ENCODE measurements around the gene SLC6A19.

DNA sequence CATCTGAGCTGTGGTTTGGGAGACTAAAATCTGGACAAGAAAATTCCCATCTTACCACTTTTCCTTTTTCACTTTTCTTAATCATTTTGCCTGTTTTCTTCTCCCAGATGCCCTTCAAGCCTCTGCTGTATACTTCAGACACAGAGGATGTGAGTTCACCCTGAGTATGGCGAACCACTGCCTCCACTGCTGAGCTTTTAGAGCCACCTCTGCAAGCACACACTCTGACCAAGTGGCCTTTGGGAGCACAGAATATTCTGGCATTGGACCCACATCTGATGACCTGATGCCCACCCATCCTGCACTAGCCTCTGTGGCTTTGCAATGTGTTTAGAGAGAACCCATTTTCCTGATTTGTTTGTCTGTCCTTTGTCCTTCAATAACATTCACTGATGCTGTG is 61.0 kb downstream of the SLC6A19 start:
- TF ChIP-seq POLR2A (IDR thresholded peaks at IDR 0.05) (no peak), CTCF (IDR thresholded peaks at IDR 0.05 in 8 of 11, conservative IDR thresholded peaks at IDR 0.05 in 3 of 11) (no peak), POLR2AphosphoS5 (IDR thresholded peaks at IDR 0.05) (no peak)
